DMS 273 treated with DMSO at 0.1 percent for 48 hours (cell line): ENCODE data around the gene SLMAP.

Source experiments
- DNase-seq: peaks from one replicate; lab custom pipeline; 2025; lab: John Stamatoyannopoulos, UW

SLMAP gene

DNA sequence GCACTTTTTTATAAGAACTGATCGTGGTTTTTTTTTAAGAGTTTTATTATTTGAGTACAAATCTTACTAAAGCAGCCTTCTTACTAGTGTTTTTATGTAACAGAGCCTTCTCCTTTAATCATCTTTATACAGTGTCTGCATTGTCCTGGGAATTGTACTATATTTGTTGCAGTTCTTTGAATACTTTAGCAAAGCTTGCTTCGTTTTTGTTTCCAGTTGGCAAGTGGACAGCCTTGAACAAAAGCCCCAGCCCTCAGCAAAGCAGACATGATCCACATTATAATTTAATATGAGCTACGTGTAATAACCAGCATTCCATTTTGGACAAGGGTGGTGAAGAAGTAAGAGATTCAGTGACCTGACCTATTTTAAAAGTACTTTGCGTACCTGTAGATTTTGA is 139.9 kb downstream of the SLMAP start:
- DNase-seq: no peak

DNA sequence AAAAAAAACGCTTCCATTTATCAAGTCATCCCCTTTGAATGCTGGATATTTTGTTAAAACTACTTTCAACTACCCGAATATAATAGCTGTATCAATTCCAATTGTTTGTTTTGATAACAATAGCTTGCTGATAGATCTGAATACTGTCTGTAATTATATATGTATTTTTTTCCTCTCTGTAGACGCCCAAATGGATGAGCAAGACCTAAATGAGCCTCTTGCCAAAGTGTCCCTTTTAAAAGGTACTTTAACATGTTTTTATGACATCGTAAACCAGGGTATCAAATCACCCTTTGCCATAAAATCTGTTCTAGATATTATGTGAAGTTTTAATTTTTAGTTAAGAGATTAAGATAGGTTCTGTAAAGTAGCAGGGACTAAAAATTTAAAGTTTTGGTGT is 140.6 kb downstream of the SLMAP start:
- DNase-seq: no peak

DNA sequence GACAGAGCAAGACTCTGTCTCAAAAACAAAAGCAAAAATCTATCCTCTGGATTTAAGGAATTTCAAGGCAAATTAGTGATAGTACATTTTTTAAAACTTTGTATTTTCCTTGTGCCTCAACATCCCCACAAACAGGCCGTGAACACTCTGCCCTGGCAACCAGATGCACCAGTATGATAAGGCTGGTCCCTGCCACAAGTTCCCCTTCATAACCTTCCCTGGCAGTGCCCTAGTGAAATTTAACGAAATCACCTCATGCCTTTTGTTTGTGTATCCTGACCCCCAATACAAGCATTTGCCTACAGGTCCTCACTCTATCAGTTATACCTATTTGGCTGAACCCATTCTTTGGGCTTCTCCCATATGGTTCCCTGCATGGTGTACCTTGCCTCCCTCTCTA is 144.7 kb downstream of the SLMAP start:
- DNase-seq: no peak

DNA sequence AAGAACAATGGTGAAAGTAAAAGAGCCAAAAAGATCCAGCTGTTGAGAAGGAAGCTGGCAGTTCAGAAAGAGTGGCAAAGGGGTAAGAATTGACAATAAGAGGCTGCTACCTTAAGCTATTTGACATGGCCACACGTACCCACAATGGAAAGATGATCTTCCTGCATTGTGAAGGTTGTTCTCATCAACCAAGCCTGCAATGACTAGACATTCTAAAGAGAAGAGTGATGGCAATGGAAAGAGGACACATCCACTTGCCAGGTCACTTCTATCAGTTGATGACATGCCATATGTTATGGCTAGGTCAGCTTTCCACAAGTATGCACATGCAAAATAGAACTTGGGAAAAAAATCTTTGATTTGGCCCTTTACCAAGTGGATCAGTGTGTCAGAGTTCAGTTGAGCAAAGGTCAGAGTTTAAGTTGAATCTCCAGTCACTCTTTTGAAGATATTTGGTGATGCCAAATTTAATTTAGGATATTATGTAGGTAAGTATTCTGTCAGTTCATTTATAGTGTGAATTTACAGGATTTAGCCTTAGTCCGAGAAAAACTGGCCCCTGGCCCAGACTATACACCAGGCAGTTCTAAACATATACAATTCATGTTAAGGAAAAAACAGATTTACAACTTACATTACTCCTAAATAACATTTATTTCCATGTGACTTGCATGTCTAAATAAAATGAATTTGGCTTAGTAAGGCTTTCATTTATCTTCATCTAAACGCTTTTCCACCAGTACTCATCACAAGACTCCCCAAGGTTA is 147.2 kb downstream of the SLMAP start:
- no peak for DNase-seq

DNA sequence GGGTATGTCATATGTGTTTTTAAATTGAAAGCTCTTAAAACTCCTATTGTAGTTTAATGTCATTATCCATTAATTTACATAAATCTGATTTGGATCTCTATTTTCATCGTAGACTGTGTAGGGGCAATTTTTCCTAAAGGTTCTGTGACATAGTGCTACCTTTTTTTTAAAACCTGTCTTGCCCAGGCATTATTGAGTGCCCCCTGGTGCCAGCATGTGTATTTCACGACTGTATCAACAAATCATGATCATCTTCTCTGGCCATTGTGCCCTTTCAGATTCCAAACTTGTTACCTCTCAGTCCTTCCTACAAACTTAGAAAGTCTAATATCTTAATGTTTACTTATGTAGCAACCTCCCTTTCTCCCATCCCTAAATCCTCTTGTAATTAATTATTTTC is 154.9 kb downstream of the SLMAP start:
- no peak for DNase-seq

DNA sequence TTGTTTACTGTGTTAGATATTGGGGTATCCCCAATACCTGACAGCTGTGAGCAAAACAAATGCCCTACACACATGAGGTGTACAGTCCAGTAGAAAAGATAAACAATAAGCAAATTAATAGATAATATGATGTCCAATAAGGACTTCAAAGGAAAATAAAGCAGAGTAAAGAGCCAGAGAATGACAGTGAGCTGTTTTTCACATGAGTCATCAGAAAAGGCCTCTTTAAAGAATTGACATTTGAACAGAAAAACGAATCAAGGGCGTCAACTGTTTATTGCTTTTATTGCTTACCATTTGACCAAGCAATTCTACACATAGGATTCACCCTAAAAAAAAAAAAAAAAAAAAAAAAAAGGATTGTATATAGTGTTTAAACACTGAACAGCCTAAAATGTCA is 155.5 kb downstream of the SLMAP start:
- DNase-seq: no peak

DNA sequence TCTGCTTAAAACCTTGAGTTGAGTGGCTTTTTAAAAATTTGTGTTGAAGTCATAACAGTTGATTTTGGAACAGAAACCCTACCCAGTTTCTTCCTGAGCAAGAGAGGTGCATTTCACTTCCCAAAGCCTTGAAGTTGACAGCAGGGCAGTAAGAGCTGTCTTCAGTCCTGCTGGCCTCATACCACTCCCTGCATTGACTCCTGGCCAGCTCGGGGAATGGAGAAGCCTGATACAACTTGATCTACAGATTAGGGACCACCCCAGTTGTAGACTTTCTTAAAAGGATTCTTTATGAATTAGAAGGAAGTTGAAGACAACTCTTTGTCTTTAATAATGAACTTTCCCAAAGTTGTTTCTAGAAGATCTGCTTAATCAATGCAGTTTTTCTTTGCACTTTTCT is 161.5 kb downstream of the SLMAP start:
- DNase-seq: no peak

DNA sequence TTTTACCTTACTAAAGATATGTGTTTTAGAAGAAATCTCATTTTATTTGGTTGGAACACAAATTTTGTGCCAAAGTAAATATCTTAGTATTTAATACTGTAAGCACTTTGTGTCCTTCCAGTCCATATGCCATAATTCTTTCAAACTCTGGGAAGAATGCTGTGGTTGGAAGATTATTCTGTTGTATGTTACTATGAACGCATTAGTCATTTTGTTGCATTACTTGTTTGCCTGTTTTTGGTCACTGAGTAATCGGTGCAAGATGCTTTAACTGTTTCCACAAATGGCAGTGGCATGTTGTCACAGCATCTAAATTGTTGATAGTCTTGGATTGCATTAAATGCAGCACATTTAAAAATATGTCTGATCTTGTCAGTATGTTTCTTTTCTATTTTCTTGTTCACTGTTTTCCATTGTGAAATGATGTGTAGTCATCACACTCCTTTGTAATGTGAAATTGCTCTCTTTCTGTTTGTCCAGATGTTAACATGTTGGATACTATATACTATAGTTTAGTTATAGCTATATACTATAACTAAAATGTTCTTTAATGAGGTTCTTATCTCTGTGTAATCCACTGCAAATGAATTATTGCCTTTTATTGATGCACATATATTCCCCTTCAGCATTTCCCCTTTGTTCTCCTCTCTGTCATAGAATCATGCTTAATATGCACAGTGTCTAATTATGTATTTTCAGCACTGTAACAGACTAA is 162.2 kb downstream of the SLMAP start:
- DNase-seq: no peak

DNA sequence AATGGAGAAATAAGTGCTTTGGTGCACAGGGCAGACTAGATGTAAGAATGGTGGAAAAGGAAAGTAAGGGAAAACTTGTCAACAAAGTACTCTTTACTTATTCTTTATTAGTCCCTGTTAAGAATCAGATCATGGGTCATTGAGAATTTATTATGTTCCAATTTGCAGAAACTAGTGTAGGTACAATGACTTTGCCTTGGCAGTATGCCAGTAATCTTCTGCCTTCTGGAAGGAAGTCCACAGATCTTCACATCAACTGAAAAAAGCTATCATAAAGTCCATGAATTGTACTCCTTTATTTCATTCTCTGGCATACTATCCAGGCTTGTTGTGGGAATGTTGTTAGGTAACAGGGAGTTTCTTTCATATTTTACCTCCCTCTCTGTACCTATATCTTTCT is 163.9 kb downstream of the SLMAP start:
- DNase-seq: no peak

DNA sequence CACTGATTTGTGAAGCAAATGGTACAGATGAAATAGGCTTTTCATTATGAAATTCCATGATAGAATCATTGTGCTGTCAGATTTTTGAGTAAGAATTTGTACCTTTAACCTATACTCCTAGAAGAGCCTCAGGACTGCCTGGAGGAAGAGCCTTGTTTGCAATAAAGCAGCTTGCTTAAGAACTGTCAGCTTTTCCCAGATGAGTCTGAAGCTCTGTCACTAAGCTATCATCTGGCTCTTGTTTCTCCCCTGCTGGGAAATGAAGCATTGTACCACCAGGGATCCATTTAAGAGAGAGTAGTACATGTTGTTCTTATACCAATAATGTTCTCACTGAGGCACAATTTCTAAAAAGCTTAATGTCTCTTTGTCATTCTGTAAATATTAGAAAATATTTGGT is 167.0 kb downstream of the SLMAP start:
- no peak for DNase-seq

DNA sequence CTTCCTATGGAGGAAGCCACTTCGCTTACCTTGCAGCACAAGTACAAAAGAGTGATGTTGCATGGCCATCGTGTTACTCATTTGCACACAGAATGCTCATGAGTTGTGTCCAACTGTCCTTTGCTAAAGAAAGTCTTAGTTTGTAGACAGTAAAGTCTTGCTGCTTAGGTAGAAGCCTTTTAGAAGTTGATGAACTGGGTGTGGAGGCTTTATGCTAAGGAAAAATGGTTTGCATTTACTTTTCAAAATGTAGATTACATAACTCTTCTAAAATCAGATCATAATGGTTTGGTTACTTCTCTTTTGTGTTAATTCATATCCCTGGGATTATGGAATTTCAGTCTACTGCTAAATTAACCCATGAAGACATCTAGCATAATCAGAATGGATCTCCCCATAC is 167.6 kb downstream of the SLMAP start:
- DNase-seq: no peak

DNA sequence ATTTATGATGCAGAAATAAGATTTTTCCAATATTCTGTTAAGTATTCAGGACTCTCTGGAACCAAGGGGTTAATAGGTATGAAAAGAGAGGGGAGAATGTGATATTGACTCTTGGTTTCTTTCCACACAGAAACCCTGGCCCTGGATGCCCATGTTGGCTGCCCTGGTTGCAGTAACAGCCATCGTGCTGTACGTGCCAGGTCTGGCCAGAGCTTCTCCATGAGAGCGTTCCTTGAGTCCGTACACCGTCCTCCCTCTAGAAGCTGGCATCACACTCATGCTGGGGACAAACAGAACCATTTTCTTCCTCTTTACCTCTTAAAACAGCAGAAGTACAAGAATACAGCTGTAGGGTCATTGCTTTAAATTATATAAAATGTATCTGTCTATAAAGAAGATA is 171.1 kb downstream of the SLMAP start:
- DNase-seq: no peak

DNA sequence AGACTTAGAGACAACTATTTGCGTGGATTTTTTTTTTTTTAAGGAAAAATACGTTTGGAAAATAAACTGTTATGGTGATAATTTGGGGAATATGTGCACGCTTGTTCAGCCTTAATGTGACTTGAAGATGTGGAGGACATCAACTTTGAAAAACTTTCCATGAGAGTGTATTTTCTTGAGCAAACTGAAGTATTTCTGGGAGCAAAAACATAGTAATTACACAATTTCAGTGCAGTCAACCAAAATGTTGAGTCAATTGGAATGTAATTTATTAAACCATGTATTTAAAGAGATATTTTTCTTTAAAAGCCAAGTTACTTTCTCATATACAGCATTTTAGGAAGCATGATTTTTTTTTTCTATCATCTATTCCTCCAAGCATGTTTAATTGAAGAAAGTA is 171.8 kb downstream of the SLMAP start:
- no peak for DNase-seq

DNA sequence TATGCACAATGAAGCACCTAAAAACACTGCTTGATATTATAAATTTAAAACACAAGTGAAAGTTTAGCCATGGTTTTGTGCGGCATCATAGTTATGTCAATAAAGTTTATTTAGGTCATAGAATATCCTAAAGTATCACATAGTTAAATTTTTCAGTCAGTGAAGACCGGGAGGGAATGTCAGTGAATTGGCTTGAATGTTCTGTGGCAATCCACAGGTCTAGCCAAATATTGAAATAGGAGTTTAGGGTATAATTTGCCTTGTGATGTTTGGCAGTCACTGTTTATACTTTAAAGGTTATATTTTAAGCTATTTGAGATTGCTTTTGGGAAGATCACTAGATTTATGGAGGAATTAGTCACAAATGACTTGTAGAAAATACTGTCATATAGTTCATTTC is 172.4 kb downstream of the SLMAP start:
- DNase-seq: no peak

DNA sequence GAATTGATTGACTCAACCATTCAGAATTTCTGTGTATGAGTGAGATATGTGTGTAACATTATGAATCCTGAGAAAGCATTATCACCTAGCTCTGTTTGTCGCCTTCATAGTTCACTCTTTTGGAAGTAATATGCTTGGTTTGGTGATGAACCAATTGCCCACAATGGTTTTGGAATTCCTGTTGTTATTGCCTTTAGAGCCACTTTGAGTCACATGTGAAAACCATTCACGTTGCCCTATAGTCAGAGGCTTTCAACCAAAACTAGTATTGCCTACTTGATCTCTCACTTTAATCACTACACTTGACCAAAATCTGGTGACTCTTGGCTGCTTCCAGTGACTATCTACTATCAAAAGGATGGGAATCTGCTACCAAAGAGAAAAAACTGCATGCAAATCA is 173.9 kb downstream of the SLMAP start:
- DNase-seq: no peak

DNA sequence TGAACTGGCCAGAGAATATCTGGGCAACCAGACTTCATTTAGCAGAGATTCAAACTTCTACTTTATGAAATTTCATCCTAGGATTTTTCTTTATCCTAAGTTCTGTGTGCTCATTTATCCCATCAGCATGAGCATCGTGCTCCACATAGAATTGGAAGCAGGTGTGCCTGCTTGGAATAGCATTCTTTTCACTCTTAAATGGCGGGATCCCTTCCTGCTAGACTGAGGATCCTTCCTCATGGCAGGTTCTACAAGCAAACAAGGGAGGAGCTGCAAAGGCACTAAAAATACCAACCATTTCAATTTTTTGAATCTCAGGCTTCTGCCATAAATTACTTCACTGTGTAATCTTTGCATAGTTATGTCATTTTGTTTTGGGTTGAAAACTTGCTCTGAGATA is 177.5 kb downstream of the SLMAP start:
- DNase-seq: no peak

DNA sequence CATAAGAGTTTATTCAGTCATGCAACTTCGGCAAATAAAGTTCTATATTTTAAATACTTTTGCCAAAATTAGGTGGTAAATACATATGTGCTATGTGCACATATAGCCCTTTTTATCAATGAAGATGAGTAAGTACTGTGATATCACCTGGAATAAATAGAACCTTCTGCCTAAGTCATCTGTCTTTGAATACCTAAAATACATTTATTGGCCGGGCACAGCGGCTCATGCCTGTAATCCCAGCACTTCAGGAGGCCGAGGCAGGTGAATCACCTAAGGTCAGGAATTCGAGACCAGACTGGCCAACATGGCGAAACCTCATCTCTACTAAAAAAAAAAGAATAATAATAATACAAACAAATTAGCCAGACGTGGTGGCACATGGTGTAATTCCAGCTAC is 178.3 kb downstream of the SLMAP start:
- no peak for DNase-seq

DNA sequence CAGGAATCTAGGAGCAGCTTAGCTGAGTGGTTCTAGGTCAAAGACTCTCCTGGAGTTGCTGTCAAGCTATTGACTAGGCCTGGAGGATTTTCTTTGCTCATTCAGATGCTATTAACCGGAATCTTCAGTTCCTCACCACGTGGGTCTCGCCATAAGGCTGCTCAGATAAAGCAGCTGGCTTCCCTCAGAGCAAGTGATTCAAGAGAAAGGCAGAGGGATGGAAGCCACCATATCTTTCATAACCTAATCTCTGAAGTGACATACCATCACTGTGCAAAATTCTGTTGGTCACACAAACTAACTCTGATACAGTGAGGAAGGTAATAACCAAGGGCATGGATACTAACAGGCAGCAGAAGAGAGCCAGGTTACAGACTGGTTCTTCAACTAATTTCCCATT is 179.4 kb downstream of the SLMAP start:
- no peak for DNase-seq

DNA sequence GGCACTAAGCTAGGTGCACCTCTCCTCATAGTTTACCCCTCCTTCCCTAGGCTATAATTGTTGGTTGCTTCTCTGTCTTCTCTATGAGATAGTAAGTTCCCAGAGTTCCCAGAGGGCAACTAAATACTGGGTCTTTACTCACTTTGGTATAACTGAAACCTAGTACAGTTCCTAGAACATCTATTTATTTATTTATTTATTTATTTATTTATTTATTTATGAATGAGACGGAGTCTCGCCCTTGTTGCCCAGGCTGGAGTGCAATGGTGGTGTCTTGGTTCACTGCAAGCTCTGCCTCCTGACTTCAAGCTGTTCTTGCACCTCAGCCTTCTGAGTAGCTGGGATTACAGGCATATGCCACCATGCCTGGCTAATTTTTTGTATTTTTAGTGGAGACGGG is 181.0 kb downstream of the SLMAP start:
- no peak for DNase-seq

DNA sequence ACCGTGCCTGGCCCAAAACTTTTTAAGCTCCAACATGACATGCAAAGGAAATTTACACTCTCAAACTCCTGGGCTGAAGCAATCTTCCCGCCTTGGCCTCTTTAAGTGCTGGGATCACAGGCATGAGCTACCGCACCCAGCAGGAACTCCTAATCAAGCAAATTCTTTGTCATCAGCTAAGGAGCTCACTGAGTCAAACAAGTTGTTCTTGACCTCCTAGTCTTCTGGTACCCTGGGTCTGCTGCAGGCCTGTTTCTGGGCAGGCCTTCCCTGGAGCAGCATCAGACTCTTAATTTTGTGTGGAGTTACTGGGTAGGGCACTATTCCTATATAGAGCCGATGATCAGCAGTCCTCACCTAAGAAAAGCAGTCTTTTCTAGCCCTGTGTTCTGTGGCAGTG is 183.7 kb downstream of the SLMAP start:
- DNase-seq: no peak

DNA sequence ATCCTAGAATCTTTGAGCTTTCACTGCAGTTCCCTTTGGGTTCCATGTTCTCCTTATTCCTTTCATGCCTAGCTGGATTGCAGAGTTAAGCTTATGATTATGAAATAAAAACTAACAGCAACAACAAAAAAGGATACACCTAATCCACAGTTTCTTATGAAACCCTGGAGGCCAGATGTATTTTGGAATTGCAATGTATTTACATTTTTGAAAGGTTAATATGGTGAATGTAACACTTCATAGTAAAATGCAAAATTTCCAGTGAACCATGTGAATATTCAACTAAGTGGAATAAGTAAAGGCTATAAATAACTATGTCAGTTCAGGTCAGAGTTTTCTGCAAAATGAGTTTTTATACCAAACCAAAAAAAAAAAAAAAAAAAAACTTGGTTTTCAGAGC is 186.3 kb downstream of the SLMAP start:
- DNase-seq: no peak

DNA sequence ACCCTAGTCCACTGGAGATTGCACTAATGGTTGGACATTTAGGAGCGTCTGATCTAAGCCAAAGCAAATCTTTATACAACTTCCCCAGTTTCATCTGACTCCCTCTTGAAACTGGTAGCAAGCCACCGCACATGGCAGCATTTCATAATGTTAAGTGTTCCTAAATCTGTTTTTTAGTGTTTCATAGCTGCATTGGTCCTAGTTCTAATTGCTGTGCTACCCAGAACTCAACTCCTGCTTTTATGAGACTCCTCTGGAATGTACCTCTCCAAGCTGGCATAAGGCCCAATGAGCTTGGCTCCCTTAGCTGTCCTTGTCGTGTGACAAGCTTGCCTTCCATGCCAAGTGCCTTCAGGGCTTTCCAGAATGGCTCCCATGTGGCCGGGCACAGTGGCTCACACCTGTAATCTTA is 186.8 kb downstream of the SLMAP start:
- DNase-seq: no peak

DNA sequence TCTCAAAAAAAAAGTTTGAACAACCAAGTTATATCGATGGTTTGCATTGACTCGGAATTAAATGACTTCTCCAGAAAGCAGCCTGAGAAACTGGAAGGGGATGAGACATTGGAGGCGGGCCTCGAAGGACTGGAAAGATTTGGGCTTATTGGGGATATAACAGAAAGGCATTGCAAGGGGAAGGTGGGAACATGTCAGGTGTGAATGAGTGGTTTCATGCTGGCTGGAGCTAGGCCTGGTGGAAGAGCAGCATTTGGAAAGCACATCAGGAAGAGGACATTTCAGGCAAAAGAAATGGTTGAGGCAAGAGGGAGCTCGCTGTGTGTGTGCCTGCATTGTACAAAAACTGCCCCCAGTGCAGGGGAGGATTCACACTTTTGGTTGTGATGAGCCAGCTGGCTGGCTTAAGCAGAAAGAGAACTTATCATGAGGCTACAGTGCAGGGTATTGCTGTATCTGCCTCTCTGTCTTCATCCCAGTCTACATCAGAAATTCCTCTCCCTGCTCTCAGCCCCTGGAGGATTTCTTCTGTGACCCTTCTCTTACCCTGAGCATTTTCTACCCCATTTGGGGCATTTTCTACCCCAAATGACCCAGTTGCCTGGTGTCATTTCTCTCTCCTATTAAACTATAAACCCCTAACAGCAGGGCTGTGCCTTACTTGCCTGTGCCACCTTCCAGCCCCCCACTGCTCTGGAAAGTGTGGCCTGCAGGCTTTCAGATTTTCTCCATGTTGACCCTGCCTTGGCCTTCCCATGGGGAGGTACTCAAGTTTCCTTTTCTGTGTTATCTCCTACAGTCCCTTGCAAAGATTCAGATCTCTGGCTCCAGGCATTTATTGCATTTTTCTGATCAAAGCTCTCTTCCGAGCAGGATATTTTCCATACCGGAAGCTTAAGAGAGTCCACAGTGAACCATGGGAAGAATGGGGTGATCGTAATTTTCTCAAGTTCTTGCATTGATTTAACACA is 187.7 kb downstream of the SLMAP start:
- no peak for DNase-seq
